GM08714 (cell line): ENCODE data around the gene TOB2.
"Not testable (repeated sequence)": the region's sequence is repeated elsewhere in the genome, so short reads cannot be mapped to it uniquely, and the experiment has no call there.

Experiments used
- H3K4me3 ChIP-seq: fragments of 200-500 bp; sonication (Bioruptor generic); 2 replicates; pipeline ENCODE4 v1.5.1; 2014; ENCODE audit warnings: mild to moderate bottlenecking, low read length, inconsistent platforms
- ZNF274 ChIP-seq: IDR thresholded peaks from 2 replicates; pipeline ENCODE4 v1.6.1; 2012; ENCODE audit warnings: mild to moderate bottlenecking, low read depth, low read length

The TOB2 gene

GRCh38 chr22:41445129-41446056 lies 1.2 kb downstream of the TOB2 start:
- peak overlapping the region; percentile 85 for H3K4me3 ChIP-seq
- no peak for TF ChIP-seq ZNF274

GRCh38 chr22:41444360-41445128 lies 2.1 kb downstream of the TOB2 start:
- peak overlapping the region; percentile 85 for H3K4me3 ChIP-seq
- TF ChIP-seq ZNF274, result no peak

- H3K4me3 ChIP-seq, result no peak overlapping the region
- no peak for TF ChIP-seq ZNF274
Measured at GRCh38 chr22:41442240-41442792, 4.3 kb downstream of the TOB2 start.

- H3K4me3 ChIP-seq, result not testable (repeated sequence)
Measured at GRCh38 chr22:41440511-41440910, 6.1 kb downstream of the TOB2 start.

DNA sequence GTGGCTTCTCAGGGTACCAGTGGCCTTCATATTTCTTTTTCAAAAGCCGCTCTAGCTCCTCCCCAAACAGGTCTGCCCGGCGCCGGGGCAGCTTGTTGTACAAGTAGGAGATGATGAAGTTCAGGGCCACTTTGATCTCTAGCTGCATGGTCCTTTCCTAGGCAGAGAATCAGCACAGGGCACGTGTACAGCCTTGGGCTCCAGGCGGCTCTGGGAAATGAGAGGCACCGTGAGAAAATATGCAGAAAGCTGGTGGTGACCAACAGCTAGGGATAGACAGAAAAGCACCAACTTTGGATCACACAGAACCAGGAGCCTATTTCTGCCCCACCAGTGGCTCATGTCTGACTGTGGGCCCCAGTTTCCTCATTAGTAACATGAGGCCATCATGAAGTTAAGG lies 9.4 kb downstream of the TOB2 start:
- TF ChIP-seq ZNF274, result no peak
- no peak overlapping the region for H3K4me3 ChIP-seq

- H3K4me3 ChIP-seq, result no peak overlapping the region
- TF ChIP-seq ZNF274, result no peak
Measured at GRCh38 chr22:41436322-41437113, 10.1 kb downstream of the TOB2 start.

GRCh38 chr22:41435560-41435959 lies 11.0 kb downstream of the TOB2 start:
- TF ChIP-seq ZNF274, result no peak
- H3K4me3 ChIP-seq, result no peak overlapping the region

DNA sequence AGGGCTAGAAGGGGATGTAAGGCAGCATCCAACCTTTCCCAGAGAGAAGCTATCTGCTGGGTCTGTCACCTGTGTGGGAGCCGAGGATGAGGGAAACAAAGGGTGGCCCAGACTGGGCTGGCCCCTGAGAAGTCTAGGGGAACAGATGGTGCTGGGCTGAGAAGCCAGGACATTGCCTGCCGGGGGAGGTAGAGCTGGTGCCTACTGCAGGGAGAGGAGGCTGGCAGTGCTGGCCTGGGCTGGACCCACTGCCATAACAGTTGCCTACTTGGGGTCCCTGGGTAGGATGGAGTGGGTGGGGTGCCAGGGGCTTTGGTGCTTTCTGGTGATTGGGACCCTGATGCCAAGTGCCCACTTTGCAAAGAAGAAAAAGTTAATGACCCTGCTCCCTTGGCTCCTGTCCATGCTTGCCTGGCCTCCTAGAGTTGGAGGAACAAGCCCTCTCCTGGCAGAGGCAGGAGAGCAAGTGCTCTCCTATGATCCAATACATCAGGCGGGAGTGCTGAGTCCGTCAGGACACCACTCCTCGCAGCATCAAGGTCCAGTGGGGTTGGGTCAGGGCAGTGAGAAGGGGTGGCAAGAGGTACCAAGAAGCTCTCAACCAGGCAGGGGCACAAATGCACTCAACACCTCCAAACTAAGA lies 12.1 kb downstream of the TOB2 start:
- H3K4me3 ChIP-seq, result not testable (repeated sequence)

GRCh38 chr22:41433480-41433879 lies 13.1 kb downstream of the TOB2 start:
- not testable (repeated sequence) for H3K4me3 ChIP-seq

DNA sequence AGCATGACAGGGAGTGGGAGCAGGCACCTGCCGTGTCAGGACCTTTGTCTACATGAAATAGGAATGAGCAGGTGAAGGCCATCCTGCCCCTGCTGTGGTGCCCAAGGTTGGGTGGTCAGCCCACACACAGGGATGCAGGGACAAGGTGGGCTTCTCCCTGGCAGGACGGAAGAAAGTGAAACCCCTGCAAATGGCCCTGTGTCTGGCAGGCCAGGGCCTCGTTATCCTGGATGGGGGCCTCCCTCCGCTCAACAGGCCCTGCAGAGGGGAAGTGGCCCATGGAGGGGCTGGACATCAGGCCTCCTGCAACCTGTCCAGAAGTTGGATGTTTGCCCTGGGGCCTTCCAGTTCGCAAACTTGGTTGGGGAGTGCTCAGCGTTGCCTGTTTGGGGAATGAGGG lies 14.9 kb downstream of the TOB2 start:
- H3K4me3 ChIP-seq, result no peak overlapping the region
- TF ChIP-seq ZNF274, result no peak

GRCh38 chr22:41429951-41430332 lies 16.7 kb downstream of the TOB2 start:
- H3K4me3 ChIP-seq, result no peak overlapping the region
- no peak for TF ChIP-seq ZNF274

DNA sequence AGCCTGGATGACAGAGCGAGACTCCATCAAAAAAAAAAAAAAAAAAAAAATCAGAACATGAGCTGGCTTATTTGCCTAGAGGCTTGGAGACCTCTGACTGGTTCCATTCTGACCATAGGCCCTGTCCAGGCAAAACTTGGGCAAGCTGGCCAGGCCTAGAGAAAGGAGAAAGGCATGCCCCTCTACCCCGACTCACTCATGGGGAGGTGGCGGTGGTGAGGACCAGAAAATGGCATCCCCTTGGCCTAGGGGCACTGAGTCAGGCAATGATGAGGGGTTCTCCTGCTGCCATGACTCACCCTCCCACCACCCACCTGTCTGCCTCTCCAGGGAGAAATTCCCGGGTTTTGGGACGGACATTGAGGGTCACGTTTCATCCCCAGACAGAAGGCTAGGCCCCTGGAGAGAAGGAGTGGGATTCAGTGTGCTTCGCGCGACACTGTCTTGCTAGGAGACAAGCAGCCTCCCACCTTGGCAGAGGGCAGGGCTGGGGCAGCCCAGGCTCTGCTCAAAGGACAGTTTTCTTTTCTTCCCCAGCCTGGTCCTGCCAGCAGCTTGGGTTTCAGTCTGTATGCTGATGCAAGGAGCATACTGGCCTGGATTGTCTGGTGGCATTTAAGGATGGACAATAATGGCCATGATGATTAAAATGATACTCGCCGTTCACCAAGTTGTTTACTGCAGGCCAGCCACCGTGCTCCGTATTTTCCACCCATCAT lies 17.2 kb downstream of the TOB2 start:
- H3K4me3 ChIP-seq, result no peak overlapping the region
- TF ChIP-seq ZNF274, result no peak

- no peak for TF ChIP-seq ZNF274
Measured at GRCh38 chr22:41425660-41426365, 20.8 kb downstream of the TOB2 start.

More at GRCh38 chr22:41425660-41426365, 20.8 kb downstream of the TOB2 start:
- no peak overlapping the region for H3K4me3 ChIP-seq
